GM19372 (cell line): ENCODE measurements around the gene ZNF79.

Experiments
- ATAC-seq: cut with Tn5 transposase; IDR thresholded peaks from one replicate; pipeline ENCODE4 v1.9.1; 2021; ENCODE audit warnings: mild to moderate bottlenecking, low read depth, moderate library complexity; ENCODE audit not compliant: unreplicated experiment

ZNF79 gene

GRCh38 chr9:127491516-127491915 is 67.3 kb downstream of the ZNF79 start:
- ATAC-seq = no peak

GRCh38 chr9:127492616-127493015 is 68.4 kb downstream of the ZNF79 start:
- ATAC-seq = no peak

GRCh38 chr9:127493592-127494303 is 69.6 kb downstream of the ZNF79 start:
- ATAC-seq = no peak

GRCh38 chr9:127494304-127494702 is 70.1 kb downstream of the ZNF79 start:
- ATAC-seq = no peak
